Osteoblast (primary cell): ENCODE data around the gene PLB1. TPM values are rescaled to one million over a fixed set of nuclear protein-coding genes. Genes with fewer than 3 reads are reported as not detected.
A peak's percentile ranks its signal among the peaks of the same experiment; 100 is the strongest.

ENCODE experiments used
- DNase-seq: peaks from one replicate; pipeline ENCODE4 v3.0.0; 2011; ENCODE audit warnings: low spot score, mixed read lengths; ENCODE audit not compliant: insufficient read length; ENCODE audit errors: missing footprints
- H2AFZ ChIP-seq: 2 replicates; pipeline ENCODE4 v1.6.0; 2011; ENCODE audit warnings: mild to moderate bottlenecking, low read length
- H3K27ac ChIP-seq: 2 replicates; pipeline ENCODE4 v1.5.1; 2011; ENCODE audit warnings: mild to moderate bottlenecking, low read depth, low read length, moderate library complexity
- H3K27me3 ChIP-seq: 2 replicates; pipeline ENCODE4 v1.6.0; 2012; ENCODE audit warnings: mild to moderate bottlenecking, control low read depth, inconsistent platforms, low read length, moderate library complexity; ENCODE audit not compliant: insufficient read depth
- H3K36me3 ChIP-seq: 2 replicates; pipeline ENCODE4 v1.5.1; 2011; ENCODE audit warnings: mild to moderate bottlenecking, low read length, control low read depth, moderate library complexity; ENCODE audit not compliant: insufficient read depth
- H3K4me1 ChIP-seq: 2 replicates; pipeline ENCODE4 v1.5.1; 2011; ENCODE audit warnings: mild to moderate bottlenecking, low read length, control low read depth, moderate library complexity; ENCODE audit not compliant: insufficient read depth
- H3K4me2 ChIP-seq: 2 replicates; pipeline ENCODE4 v1.6.0; 2011; ENCODE audit warnings: mild to moderate bottlenecking, low read length; ENCODE audit not compliant: insufficient read depth
- H3K4me3 ChIP-seq: fragments of 200-600 bp; sonication (generic); 3 replicates; pipeline ENCODE4 v1.5.1; 2012; ENCODE audit warnings: mild to moderate bottlenecking, low read length, inconsistent platforms; ENCODE audit not compliant: insufficient read depth
- H3K79me2 ChIP-seq: 2 replicates; pipeline ENCODE4 v1.6.0; 2012; ENCODE audit warnings: mild to moderate bottlenecking, low read length, control low read depth, inconsistent platforms; ENCODE audit not compliant: insufficient read depth
- H3K9me3 ChIP-seq: 2 replicates; pipeline ENCODE4 v1.5.1; 2011; ENCODE audit warnings: low read depth, low read length, control low read depth
- H4K20me1 ChIP-seq: 2 replicates; pipeline ENCODE4 v1.6.0; 2012; ENCODE audit warnings: mild to moderate bottlenecking, low read length, control low read depth; ENCODE audit not compliant: insufficient read depth
- total RNA-seq: library from RNA; depleted of rRNA; stranded (reverse); fragments of >200 nt; gene quantifications from 2 replicates; pipeline ENCODE4 v1.2.3, GENCODE V29; 2012
- TF ChIP-seq, protein P1 (sequence below): IDR thresholded peaks from 2 replicates; pipeline ENCODE4 v1.5.1; 2011; ENCODE audit warnings: mild to moderate bottlenecking, low read depth, low read length, moderate library complexity; ENCODE audit errors: extremely low read depth

Gene PLB1
- total RNA-seq, 1 donor, result 0.36 TPM

DNA sequence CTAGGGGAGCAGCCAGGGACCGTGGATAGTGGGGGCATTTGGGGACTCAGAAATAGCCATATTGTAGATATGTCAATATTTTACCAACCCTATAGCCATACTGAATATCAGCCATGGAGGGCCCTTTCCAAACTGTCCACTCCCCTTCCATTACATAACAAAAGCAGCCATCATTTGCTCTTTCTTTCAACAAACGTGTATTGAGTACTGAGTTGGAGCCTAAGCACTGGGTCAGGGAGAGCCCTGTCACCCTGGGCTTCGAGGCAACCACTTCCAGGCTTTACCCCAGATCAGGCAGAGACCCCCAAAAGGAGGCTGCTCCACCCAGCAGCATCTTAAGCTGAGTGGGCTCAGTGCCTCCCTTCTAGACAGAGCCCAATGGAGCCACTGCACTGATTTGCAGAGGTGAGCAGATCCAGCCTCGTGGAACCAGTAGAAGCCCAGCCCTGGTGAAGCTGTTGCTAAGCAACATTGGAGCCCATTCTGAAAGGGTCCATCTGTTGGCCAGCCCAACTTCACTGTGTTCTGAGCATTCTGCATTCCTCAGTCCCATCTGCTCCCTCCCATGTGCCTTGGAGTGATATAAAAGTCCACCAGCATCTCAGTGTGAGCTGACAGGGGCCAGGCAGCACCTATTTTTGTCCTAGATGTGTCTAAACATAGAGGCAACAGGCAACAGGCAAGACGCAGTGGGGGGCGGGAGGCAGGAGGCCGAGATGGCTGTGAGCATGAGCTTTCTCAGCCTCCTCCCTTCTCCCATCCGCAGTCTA lies 112.1 kb downstream of the PLB1 start:
- no peak for DNase-seq
- TF ChIP-seq, protein P1, sequence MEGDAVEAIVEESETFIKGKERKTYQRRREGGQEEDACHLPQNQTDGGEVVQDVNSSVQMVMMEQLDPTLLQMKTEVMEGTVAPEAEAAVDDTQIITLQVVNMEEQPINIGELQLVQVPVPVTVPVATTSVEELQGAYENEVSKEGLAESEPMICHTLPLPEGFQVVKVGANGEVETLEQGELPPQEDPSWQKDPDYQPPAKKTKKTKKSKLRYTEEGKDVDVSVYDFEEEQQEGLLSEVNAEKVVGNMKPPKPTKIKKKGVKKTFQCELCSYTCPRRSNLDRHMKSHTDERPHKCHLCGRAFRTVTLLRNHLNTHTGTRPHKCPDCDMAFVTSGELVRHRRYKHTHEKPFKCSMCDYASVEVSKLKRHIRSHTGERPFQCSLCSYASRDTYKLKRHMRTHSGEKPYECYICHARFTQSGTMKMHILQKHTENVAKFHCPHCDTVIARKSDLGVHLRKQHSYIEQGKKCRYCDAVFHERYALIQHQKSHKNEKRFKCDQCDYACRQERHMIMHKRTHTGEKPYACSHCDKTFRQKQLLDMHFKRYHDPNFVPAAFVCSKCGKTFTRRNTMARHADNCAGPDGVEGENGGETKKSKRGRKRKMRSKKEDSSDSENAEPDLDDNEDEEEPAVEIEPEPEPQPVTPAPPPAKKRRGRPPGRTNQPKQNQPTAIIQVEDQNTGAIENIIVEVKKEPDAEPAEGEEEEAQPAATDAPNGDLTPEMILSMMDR, result no peak
- H3K4me1 ChIP-seq, result peaks cover 5% of the 10 kb centered on the region
- H3K4me2 ChIP-seq, result no peak overlapping the region
- H3K79me2 ChIP-seq, result no peaks in the 10 kb centered on the region
- H3K27me3 ChIP-seq, result no peaks in the 10 kb centered on the region
- no peak overlapping the region for H3K27ac ChIP-seq
- H3K4me3 ChIP-seq, result no peak overlapping the region
- no peak overlapping the region for H2AFZ ChIP-seq
- no peaks in the 10 kb centered on the region for H3K9me3 ChIP-seq
- H3K36me3 ChIP-seq, result no peaks in the 10 kb centered on the region
- H4K20me1 ChIP-seq, result no peaks in the 10 kb centered on the region

- no peaks in the 10 kb centered on the region for H3K36me3 ChIP-seq
- H3K4me3 ChIP-seq, result no peak overlapping the region
- no peak overlapping the region for H3K4me2 ChIP-seq
- H3K27ac ChIP-seq, result no peak overlapping the region
- TF ChIP-seq, protein P1, result no peak
- no peaks in the 10 kb centered on the region for H3K9me3 ChIP-seq
- no peaks in the 10 kb centered on the region for H4K20me1 ChIP-seq
- no peaks in the 10 kb centered on the region for H3K79me2 ChIP-seq
- no peak for DNase-seq
- H2AFZ ChIP-seq, result no peak overlapping the region
- peaks cover 5% of the 10 kb centered on the region for H3K4me1 ChIP-seq
- no peaks in the 10 kb centered on the region for H3K27me3 ChIP-seq
These were observed 112.9 kb downstream of the PLB1 start for GRCh38 chr2:28608500-28609424.

DNA sequence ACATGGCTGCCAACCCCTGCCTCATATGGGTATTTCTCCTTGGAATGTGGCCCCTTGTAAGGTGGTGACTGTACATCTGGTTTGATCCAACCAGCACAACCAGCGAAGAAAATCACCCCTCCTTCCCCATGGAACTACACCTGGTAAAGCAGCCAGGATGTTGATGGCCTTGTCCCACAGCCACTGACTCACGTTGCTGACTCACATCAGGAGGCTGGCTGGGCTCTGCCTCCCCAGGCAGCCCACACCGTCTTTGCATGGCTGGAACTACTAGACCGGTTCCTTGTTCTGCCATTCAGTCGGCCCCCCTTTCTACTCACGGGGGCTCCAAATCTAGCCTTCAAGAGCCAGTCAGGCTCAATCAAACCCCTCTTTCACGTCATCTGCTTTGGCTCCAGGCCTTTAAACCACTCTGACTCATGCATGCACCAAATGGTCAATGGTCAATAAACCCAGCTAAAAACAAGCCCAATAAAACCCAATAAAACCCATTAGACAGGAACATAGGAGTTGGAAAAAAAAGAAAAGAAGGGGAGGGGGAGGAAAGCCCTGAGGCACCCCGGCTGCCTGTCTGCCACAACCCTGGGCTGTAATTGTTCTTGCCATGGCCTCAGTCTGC lies 114.8 kb downstream of the PLB1 start:
- Histone ChIP-seq H4K20me1 (no peaks in the 10 kb centered on the region), H2AFZ (no peak overlapping the region), H3K9me3 (no peaks in the 10 kb centered on the region), H3K27me3 (no peaks in the 10 kb centered on the region), H3K4me1 (peaks cover 5% of the 10 kb centered on the region), H3K4me2 (no peak overlapping the region), H3K4me3 (no peak overlapping the region), H3K36me3 (no peaks in the 10 kb centered on the region), H3K27ac (no peak overlapping the region), H3K79me2 (no peaks in the 10 kb centered on the region)
- DNase-seq, result peak; percentile 95
- TF ChIP-seq, protein P1, result no peak
